Right ventricle myocardium inferior (tissue), 1 donor: ENCODE data around the gene NFRKB. TPM values are rescaled to one million over a fixed set of nuclear protein-coding genes. Genes with fewer than 3 reads are reported as not detected.

Experiments used
- ATAC-seq: fragments of 200-7000 bp; cut with Tn5 transposase; one replicate; pipeline ENCODE4 v1.9.1; 2020; ENCODE audit warnings: mild to moderate bottlenecking, moderate library complexity
- DNase-seq: peaks from one replicate; pipeline ENCODE4 v3.0.0; 2021; ENCODE audit errors: missing footprints
- intact Hi-C: fragments of 100-400 bp; cut with DNase I; formaldehyde crosslinking; loops from one replicate; pipeline ENCODE4 v1.11.0; 2022
- long read RNA-seq: library from polyadenylated mRNA; unstranded; transcript quantifications from one replicate; pipeline ENCODE4 v2.0.0, GENCODE V29; 2021
- total RNA-seq: library from RNA; stranded (reverse); fragmentation: NEBNext Ultra II Directional; extraction: Animal tissue kit (Norgen Biotek cat#: 25700); gene quantifications from one replicate; pipeline ENCODE4 v1.2.1, GENCODE V29; 2021
- donor health status: DM: no; HTN: yes; CAD: no; lungs with severe emphysema.

NFRKB gene
- 11.5 TPM for total RNA-seq
- long read RNA-seq, partial matches to known transcripts: 6 of 6 reads
- long read RNA-seq, other reads (novel, unspliced or antisense): 0 of 6 reads

- peak; percentile 100 for ATAC-seq
- intact Hi-C loops: loop anchor here (5.0 kb wide), 1 partner anchor 172 kb away; the partner anchor contains the start of gene APLP2
- DNase-seq: peak; percentile 96
Measured at GRCh38 chr11:129895126-129896041, at the start of gene NFRKB. NFRKB (minus strand) TSS chr11:129895578; CDS start chr11:129892849, 2,729 bp downstream.

- DNase-seq (no peak), ATAC-seq (no peak)
- intact Hi-C loops: no loop called here
Measured at GRCh38 chr11:129944696-129945095, 49.3 kb upstream of the NFRKB start.

GRCh38 chr11:129943036-129943435 is 47.7 kb upstream of the NFRKB start:
- DNase-seq (no peak), ATAC-seq (no peak)
- intact Hi-C loops: no loop called here

GRCh38 chr11:129939510-129939909 is 44.1 kb upstream of the NFRKB start:
- ATAC-seq: no peak
- no peak for DNase-seq
- intact Hi-C loops: no loop called here

- no peak for DNase-seq
- no peak for ATAC-seq
- intact Hi-C loops: no loop called here
Measured at GRCh38 chr11:129938764-129939163, 43.4 kb upstream of the NFRKB start.

GRCh38 chr11:129937592-129938238 is 42.3 kb upstream of the NFRKB start:
- DNase-seq (no peak), ATAC-seq (no peak)
- intact Hi-C loops: no loop called here

GRCh38 chr11:129935723-129936122 is 40.3 kb upstream of the NFRKB start:
- DNase-seq (no peak), ATAC-seq (no peak)
- intact Hi-C loops: no loop called here

GRCh38 chr11:129933891-129934290 is 38.5 kb upstream of the NFRKB start:
- ATAC-seq (no peak), DNase-seq (no peak)
- intact Hi-C loops: no loop called here

GRCh38 chr11:129933262-129933661 is 37.9 kb upstream of the NFRKB start:
- intact Hi-C loops: no loop called here
- ATAC-seq (no peak), DNase-seq (no peak)

- DNase-seq (no peak), ATAC-seq (no peak)
- intact Hi-C loops: no loop called here
Measured at GRCh38 chr11:129932381-129933067, 37.1 kb upstream of the NFRKB start.

- DNase-seq (no peak), ATAC-seq (no peak)
Measured at GRCh38 chr11:129930743-129931142, 35.4 kb upstream of the NFRKB start.

GRCh38 chr11:129930296-129930695 is 34.9 kb upstream of the NFRKB start:
- no peak for ATAC-seq
- intact Hi-C loops: no loop called here
- no peak for DNase-seq

More at GRCh38 chr11:129930743-129931142, 35.4 kb upstream of the NFRKB start:
- intact Hi-C loops: no loop called here

- intact Hi-C loops: no loop called here
- DNase-seq (no peak), ATAC-seq (no peak)
Measured at GRCh38 chr11:129929721-129930120, 34.3 kb upstream of the NFRKB start.

- ATAC-seq (no peak), DNase-seq (no peak)
- intact Hi-C loops: no loop called here
Measured at GRCh38 chr11:129928923-129929692, 33.7 kb upstream of the NFRKB start.

GRCh38 chr11:129922674-129923073 is 27.3 kb upstream of the NFRKB start:
- ATAC-seq: no peak
- DNase-seq: no peak
- intact Hi-C loops: loop anchor here (1.0 kb wide), 1 partner anchor 210 kb away; no protein-coding TSS in a partner anchor

GRCh38 chr11:129918361-129918760 is 23.0 kb upstream of the NFRKB start:
- no peak for ATAC-seq
- DNase-seq: no peak
- intact Hi-C loops: no loop called here

- DNase-seq (no peak), ATAC-seq (no peak)
- intact Hi-C loops: no loop called here
Measured at GRCh38 chr11:129917231-129917630, 21.9 kb upstream of the NFRKB start.

GRCh38 chr11:129911298-129911697 is 15.9 kb upstream of the NFRKB start:
- ATAC-seq (no peak), DNase-seq (no peak)
- intact Hi-C loops: no loop called here

- DNase-seq (no peak), ATAC-seq (no peak)
Measured at GRCh38 chr11:129910360-129910759, 15.0 kb upstream of the NFRKB start.

More at GRCh38 chr11:129910360-129910759, 15.0 kb upstream of the NFRKB start:
- intact Hi-C loops: no loop called here
